Measurements from ENCODE around the gene SLC9A6.

DNA sequence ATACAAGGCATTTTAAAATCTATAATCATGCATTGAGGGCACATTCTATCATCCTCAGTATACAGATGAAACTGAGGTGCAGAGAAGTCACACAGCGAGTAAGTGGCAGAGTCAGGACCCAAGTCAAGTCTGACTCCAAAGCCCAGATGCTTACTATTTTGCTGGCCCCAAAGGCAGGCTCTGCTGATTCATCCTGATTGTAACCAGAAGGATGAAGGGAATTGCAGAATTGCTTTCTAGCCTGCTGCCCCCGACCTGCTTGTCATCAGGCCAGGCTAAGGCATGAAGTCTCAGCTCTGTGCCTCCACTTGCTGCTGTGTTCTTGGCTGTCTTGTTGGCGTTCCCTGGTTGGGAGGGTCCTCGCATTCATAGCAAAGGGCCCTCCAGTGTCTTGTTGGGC lies 62.7 kb downstream of the SLC9A6 start:
- no peak for TF ChIP-seq POLR2A (IDR thresholded peaks at IDR 0.05; ENCODE audit: low read depth, low read length)
- no peak for TF ChIP-seq POLR2AphosphoS5 (IDR thresholded peaks at IDR 0.05; ENCODE audit: low read depth, low read length)
- TF ChIP-seq POU2F2 (IDR thresholded peaks at IDR 0.05; ENCODE audit: low read depth, low read length), result no peak

Measured in GM12891 (cell line).